Measurements from ENCODE around the gene NOP16. TPM values are rescaled to one million over a fixed set of nuclear protein-coding genes. Genes with fewer than 3 reads are reported as not detected.

The NOP16 gene
- total RNA-seq, 2 experiments from 2014 or later, result 29.1 to 34.0 TPM

GRCh38 chr5:176361437-176362232, 26.8 kb downstream of the NOP16 start, which contains the start of gene KIAA1191:
KIAA1191 (minus strand) TSS chr5:176361764; CDS start chr5:176359508, 2,256 bp downstream.
- ChIA-PET POLR2A (interaction anchor here (0.6 to 0.7 kb wide), 2 partner anchors 168 to 182 kb away, joined by 4 to 7 read pairs; no protein-coding TSS in a partner anchor), CTCF (interaction anchor here (0.8 to 2.3 kb wide), 9 partner anchors 8 to 285 kb away, joined by 3 to 8 read pairs (median 3); partner anchors contain the start of genes FAF2 and TSPAN17)
- Mint-ChIP-seq H3K9me3 (no peaks in the 10 kb centered on the region), H3K4me1 (peaks cover 38% of the 10 kb centered on the region), H3K4me3 (peak within 1 kb of the TSS; percentile 98), H3K27me3 (no peaks in the 10 kb centered on the region), H3K27ac (peak within 1 kb of the TSS; percentile 96), H3K36me3 (ENCODE audit: low read depth) (peaks cover 26% of the 10 kb centered on the region)
- DNase-seq, result peak; percentile 97

DNA sequence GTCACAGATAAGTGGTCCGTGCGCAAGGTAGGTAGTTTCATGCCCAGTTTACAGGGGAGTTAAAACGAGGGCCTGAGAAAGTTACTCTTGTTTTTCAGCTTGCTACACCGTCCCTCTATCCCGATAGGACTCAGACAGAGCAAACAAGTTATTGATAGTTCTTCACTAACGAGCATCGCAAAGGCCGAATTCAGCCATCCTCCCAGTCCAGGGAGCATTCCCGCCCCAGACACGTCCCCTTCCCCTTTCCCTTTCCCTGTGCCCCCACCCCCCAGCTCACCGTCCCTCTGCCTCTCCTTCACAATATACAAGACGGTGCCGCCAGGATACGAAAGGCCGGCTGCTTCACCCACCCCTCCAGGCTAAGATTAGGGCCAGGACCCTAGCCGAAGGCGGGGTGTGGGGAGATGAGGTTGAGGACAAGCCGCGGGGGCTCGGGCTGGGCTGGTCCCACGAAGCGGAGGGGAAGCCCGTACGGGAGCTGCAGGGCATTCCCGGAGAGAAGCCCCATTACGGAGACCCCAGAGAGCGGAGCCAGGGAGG, 27.4 kb downstream of the NOP16 start:
- Mint-ChIP-seq H3K36me3 (ENCODE audit: low read depth) (peaks cover 30% of the 10 kb centered on the region), H3K27me3 (no peaks in the 10 kb centered on the region), H3K27ac (peak overlapping the region; percentile 96), H3K4me1 (peaks cover 40% of the 10 kb centered on the region), H3K4me3 (peak overlapping the region; percentile 98), H3K9me3 (no peaks in the 10 kb centered on the region)
- ChIA-PET POLR2A (interaction anchor here (0.6 kb wide), 1 partner anchor 169 kb away, joined by 7 read pairs; no protein-coding TSS in a partner anchor), CTCF (interaction anchor here (0.5 to 2.3 kb wide), 5 partner anchors 23 to 286 kb away, joined by 3 to 8 read pairs (median 3); partner anchors contain the start of genes FAF2 and TSPAN17)
- peak; percentile 23 for DNase-seq

DNA sequence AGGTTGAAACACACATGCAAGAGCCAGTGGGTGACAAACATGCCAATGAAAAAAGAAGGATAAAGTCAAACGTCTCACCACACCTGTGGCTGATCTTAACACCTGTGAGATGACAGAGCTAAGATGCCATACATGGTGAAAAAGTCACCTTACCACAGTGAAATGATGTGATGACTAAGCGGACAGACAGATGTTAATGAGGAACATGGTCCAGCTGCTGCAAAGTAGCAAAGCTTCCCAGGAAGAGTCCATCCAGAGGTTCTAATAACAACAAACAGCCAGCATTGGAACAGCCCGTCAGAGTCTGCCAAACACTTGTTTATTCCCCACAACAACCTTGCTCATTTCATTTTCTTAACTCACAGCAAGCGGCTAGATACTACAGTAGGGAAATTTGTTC, 28.7 kb downstream of the NOP16 start:
- H3K9me3 Mint-ChIP-seq, result no peaks in the 10 kb centered on the region
- ChIA-PET CTCF (interaction anchor here (0.8 to 1.0 kb wide), 2 partner anchors 32 to 42 kb away, joined by 3 to 4 read pairs; no protein-coding TSS in a partner anchor), POLR2A (no interaction called here)
- H3K4me3 Mint-ChIP-seq, result peak overlapping the region; percentile 64
- H3K36me3 Mint-ChIP-seq (ENCODE audit: low read depth), result peaks cover 34% of the 10 kb centered on the region
- no peaks in the 10 kb centered on the region for H3K27me3 Mint-ChIP-seq
- H3K4me1 Mint-ChIP-seq, result peaks cover 37% of the 10 kb centered on the region
- H3K27ac Mint-ChIP-seq, result peak overlapping the region; percentile 15
- no peak for DNase-seq

DNA sequence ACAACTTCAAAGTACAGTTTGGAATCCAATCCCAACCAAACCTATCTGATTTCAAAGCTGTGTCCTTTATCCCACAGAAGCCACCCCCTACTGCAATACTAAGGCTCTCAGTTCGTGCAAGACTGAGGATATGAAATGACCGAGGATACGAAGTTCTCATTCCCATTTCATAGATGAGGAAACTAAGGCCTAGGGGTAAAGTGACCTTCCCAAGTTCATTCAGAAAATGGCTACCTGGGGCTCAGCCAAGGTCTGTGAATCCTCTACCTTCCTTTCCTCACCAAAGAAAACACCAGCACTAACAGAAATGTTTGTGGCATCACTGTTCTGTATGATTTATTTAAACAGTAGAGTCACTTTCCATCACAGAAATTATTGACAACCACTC, 32.2 kb downstream of the NOP16 start:
- no peak overlapping the region for H3K27ac Mint-ChIP-seq
- ChIA-PET POLR2A (no interaction called here), CTCF (interaction anchor here (0.6 to 1.5 kb wide), 2 partner anchors 22 to 160 kb away, joined by 3 to 7 read pairs; no protein-coding TSS in a partner anchor)
- H3K27me3 Mint-ChIP-seq, result no peaks in the 10 kb centered on the region
- peaks cover 56% of the 10 kb centered on the region for H3K36me3 Mint-ChIP-seq (ENCODE audit: low read depth)
- H3K4me3 Mint-ChIP-seq, result no peak overlapping the region
- no peak for DNase-seq
- H3K4me1 Mint-ChIP-seq, result peaks cover 25% of the 10 kb centered on the region
- H3K9me3 Mint-ChIP-seq, result no peaks in the 10 kb centered on the region

DNA sequence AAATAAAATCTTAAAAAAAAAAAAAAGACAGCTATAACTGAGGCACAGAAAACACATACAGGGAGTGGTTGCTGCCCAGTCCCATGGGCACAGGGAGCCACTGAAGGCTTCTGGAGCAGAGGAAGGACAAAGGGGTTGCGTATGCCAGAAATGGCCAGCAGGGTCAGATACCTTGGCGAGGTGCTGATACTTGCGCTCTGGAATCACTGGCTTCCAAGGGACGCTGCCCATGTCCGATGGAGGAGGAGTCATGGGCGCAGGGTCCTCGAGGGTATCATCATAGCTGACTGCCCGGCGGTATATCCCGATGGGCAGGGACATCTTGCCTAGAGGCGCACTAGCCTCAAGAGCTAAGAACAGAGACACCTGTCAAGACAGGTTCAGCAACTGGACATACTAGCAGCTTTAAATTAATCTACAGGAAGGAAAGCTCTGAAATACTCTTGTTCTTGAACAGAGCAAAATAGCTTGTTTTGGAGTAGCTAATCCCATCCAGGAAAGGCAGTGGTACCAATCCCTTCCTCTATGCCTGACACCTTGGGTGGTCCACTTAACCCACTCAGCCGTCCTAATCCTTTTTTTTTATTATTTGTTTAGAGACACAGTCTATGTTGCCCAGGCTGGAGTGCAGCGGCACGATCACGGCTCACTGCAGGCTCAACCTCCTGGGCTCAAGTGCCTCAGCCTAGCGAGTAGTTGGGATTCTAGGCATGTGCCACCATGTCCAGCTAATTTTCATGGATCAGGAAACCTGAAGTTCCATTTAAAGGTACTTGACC, 32.8 kb downstream of the NOP16 start:
- no peaks in the 10 kb centered on the region for H3K9me3 Mint-ChIP-seq
- POLR2A ChIA-PET, result interaction anchor here (0.6 kb wide), 1 partner anchor 748 kb away, joined by 3 read pairs; no protein-coding TSS in a partner anchor
- H3K36me3 Mint-ChIP-seq (ENCODE audit: low read depth), result peaks cover 59% of the 10 kb centered on the region
- no peak overlapping the region for H3K27ac Mint-ChIP-seq
- H3K4me1 Mint-ChIP-seq, result peaks cover 25% of the 10 kb centered on the region
- no peaks in the 10 kb centered on the region for H3K27me3 Mint-ChIP-seq
- DNase-seq, result no peak
- CTCF ChIA-PET, result interaction anchor here (0.6 to 1.5 kb wide), 4 partner anchors 9 to 160 kb away, joined by 3 to 7 read pairs (median 4); no protein-coding TSS in a partner anchor
- H3K4me3 Mint-ChIP-seq, result no peak overlapping the region

- H3K4me1 Mint-ChIP-seq, result peaks cover 19% of the 10 kb centered on the region
- no peaks in the 10 kb centered on the region for H3K9me3 Mint-ChIP-seq
- POLR2A ChIA-PET, result no interaction called here
- H3K27ac Mint-ChIP-seq, result no peak overlapping the region
- no peak for DNase-seq
- CTCF ChIA-PET, result interaction anchor here (1.0 to 1.5 kb wide), 3 partner anchors 9 to 50 kb away, joined by 3 to 4 read pairs (median 3); no protein-coding TSS in a partner anchor
- no peaks in the 10 kb centered on the region for H3K27me3 Mint-ChIP-seq
- H3K4me3 Mint-ChIP-seq, result no peak overlapping the region
- peaks cover 70% of the 10 kb centered on the region for H3K36me3 Mint-ChIP-seq (ENCODE audit: low read depth)
These were observed 34.9 kb downstream of the NOP16 start for GRCh38 chr5:176353533-176353932.

GRCh38 chr5:176352116-176352878, 36.1 kb downstream of the NOP16 start:
- H3K9me3 Mint-ChIP-seq, result no peaks in the 10 kb centered on the region
- ChIA-PET POLR2A (interaction anchor here (0.7 kb wide), 1 partner anchor 353 kb away, joined by 3 read pairs; no protein-coding TSS in a partner anchor), CTCF (interaction anchor here (0.6 kb wide), 2 partner anchors 23 to 80 kb away, joined by 3 to 4 read pairs; no protein-coding TSS in a partner anchor)
- H3K27me3 Mint-ChIP-seq, result no peaks in the 10 kb centered on the region
- H3K4me3 Mint-ChIP-seq, result no peak overlapping the region
- peaks cover 10% of the 10 kb centered on the region for H3K4me1 Mint-ChIP-seq
- peak overlapping the region; percentile 15 for H3K27ac Mint-ChIP-seq
- peaks cover 70% of the 10 kb centered on the region for H3K36me3 Mint-ChIP-seq (ENCODE audit: low read depth)
- no peak for DNase-seq

GRCh38 chr5:176350416-176350815, 38.0 kb downstream of the NOP16 start:
- CTCF ChIA-PET, result interaction anchor here (0.8 kb wide), 1 partner anchor 8 kb away, joined by 4 read pairs; no protein-coding TSS in a partner anchor
- no peaks in the 10 kb centered on the region for H3K9me3 Mint-ChIP-seq
- no peaks in the 10 kb centered on the region for H3K27me3 Mint-ChIP-seq
- H3K27ac Mint-ChIP-seq, result no peak overlapping the region
- POLR2A ChIA-PET, result no interaction called here
- H3K4me3 Mint-ChIP-seq, result no peak overlapping the region
- H3K36me3 Mint-ChIP-seq (ENCODE audit: low read depth), result peaks cover 69% of the 10 kb centered on the region
- H3K4me1 Mint-ChIP-seq, result peaks cover 5% of the 10 kb centered on the region
- no peak for DNase-seq

- Mint-ChIP-seq H3K27ac (no peak overlapping the region), H3K4me3 (no peak overlapping the region), H3K27me3 (no peaks in the 10 kb centered on the region), H3K9me3 (no peaks in the 10 kb centered on the region), H3K4me1 (no peaks in the 10 kb centered on the region), H3K36me3 (ENCODE audit: low read depth) (peaks cover 31% of the 10 kb centered on the region)
- ChIA-PET CTCF (no interaction called here), POLR2A (no interaction called here)
- no peak for DNase-seq
These were observed 45.5 kb downstream of the NOP16 start for GRCh38 chr5:176342766-176343458.

- H3K27me3 Mint-ChIP-seq, result no peaks in the 10 kb centered on the region
- peaks cover 31% of the 10 kb centered on the region for H3K36me3 Mint-ChIP-seq (ENCODE audit: low read depth)
- H3K9me3 Mint-ChIP-seq, result no peaks in the 10 kb centered on the region
- H3K4me3 Mint-ChIP-seq, result no peak overlapping the region
- no peak for DNase-seq
- ChIA-PET CTCF (interaction anchor here (1.1 kb wide), 1 partner anchor 12 kb away, joined by 3 read pairs; no protein-coding TSS in a partner anchor), POLR2A (no interaction called here)
- H3K4me1 Mint-ChIP-seq, result no peaks in the 10 kb centered on the region
- H3K27ac Mint-ChIP-seq, result no peak overlapping the region
These were observed 46.3 kb downstream of the NOP16 start for GRCh38 chr5:176342158-176342483.

- Mint-ChIP-seq H3K9me3 (no peaks in the 10 kb centered on the region), H3K36me3 (ENCODE audit: low read depth) (peaks cover 32% of the 10 kb centered on the region), H3K4me3 (no peak overlapping the region), H3K27ac (no peak overlapping the region), H3K4me1 (no peaks in the 10 kb centered on the region), H3K27me3 (no peaks in the 10 kb centered on the region)
- ChIA-PET CTCF (interaction anchor here (1.1 kb wide), 1 partner anchor 12 kb away, joined by 3 read pairs; no protein-coding TSS in a partner anchor), POLR2A (no interaction called here)
- no peak for DNase-seq
These were observed 46.9 kb downstream of the NOP16 start for GRCh38 chr5:176341325-176342157.
